Central memory CD8-positive, alpha-beta T cell (primary cell): ENCODE data around the gene ABCC3.

Experiments used
- ATAC-seq: fragments of 150-1000 bp; cut with Tn5 transposase; replicated peaks from 2 replicates; pipeline ENCODE4 v1.10.0; 2022; ENCODE audit warnings: mild to moderate bottlenecking, moderate FRiP score, moderate number of reproducible peaks; ENCODE audit not compliant: poor library complexity, severe bottlenecking; ENCODE audit errors: extremely low read depth
- DNase-seq, 2 donors: peaks; one replicate each; pipeline ENCODE4 v3.0.0; 2021; ENCODE audit warnings: low spot score in 2 of 2
- H3K27ac Mint-ChIP-seq: one replicate; pipeline ENCODE4 v1.8.0; 2022; ENCODE audit warnings: low read depth, mild to moderate bottlenecking, moderate library complexity, mixed read lengths
- H3K27me3 Mint-ChIP-seq: one replicate; pipeline ENCODE4 v1.8.0; 2022; ENCODE audit warnings: mixed read lengths
- H3K36me3 Mint-ChIP-seq: one replicate; pipeline ENCODE4 v1.8.0; 2022; ENCODE audit warnings: mild to moderate bottlenecking, moderate library complexity, mixed read lengths; ENCODE audit not compliant: insufficient read depth
- H3K4me1 Mint-ChIP-seq: one replicate; pipeline ENCODE4 v1.8.0; 2022; ENCODE audit warnings: mixed read lengths
- H3K4me3 Mint-ChIP-seq: one replicate; pipeline ENCODE4 v1.8.0; 2022; ENCODE audit warnings: mild to moderate bottlenecking, moderate library complexity, mixed read lengths
- H3K9me3 Mint-ChIP-seq: one replicate; pipeline ENCODE4 v1.8.0; 2022; ENCODE audit warnings: mixed read lengths

The ABCC3 gene

GRCh38 chr17:50728881-50729765 is 94.4 kb downstream of the ABCC3 start:
- Mint-ChIP-seq H3K4me1 (peaks cover 55% of the 10 kb centered on the region), H3K4me3 (peak overlapping the region; percentile 55), H3K27me3 (no peaks in the 10 kb centered on the region), H3K9me3 (no peaks in the 10 kb centered on the region), H3K27ac (peak overlapping the region; percentile 19), H3K36me3 (peaks cover 16% of the 10 kb centered on the region)
- DNase-seq (no peak), ATAC-seq (no peak)

- Mint-ChIP-seq H3K27me3 (no peaks in the 10 kb centered on the region), H3K36me3 (peaks cover 11% of the 10 kb centered on the region), H3K4me3 (peak overlapping the region; percentile 55), H3K4me1 (peaks cover 62% of the 10 kb centered on the region), H3K27ac (peak overlapping the region; percentile 63), H3K9me3 (no peaks in the 10 kb centered on the region)
- DNase-seq (no peak), ATAC-seq (peak; percentile 62)
Measured at GRCh38 chr17:50731575-50732460, 97.1 kb downstream of the ABCC3 start.

- peak overlapping the region; percentile 28 for H3K4me3 Mint-ChIP-seq
- H3K36me3 Mint-ChIP-seq = peaks cover 37% of the 10 kb centered on the region
- no peaks in the 10 kb centered on the region for H3K9me3 Mint-ChIP-seq
- no peaks in the 10 kb centered on the region for H3K27me3 Mint-ChIP-seq
- no peak overlapping the region for H3K27ac Mint-ChIP-seq
- ATAC-seq = no peak
- DNase-seq = no peak
- H3K4me1 Mint-ChIP-seq = peaks cover 60% of the 10 kb centered on the region
Measured at GRCh38 chr17:50735287-50735686, 100.6 kb downstream of the ABCC3 start.

- Mint-ChIP-seq H3K4me1 (peaks cover 49% of the 10 kb centered on the region), H3K4me3 (no peak overlapping the region), H3K9me3 (no peaks in the 10 kb centered on the region), H3K27me3 (no peaks in the 10 kb centered on the region), H3K27ac (peak overlapping the region; percentile 87), H3K36me3 (peaks cover 51% of the 10 kb centered on the region)
- ATAC-seq (no peak), DNase-seq (no peak)
Measured at GRCh38 chr17:50737118-50737698, 102.5 kb downstream of the ABCC3 start.

GRCh38 chr17:50739098-50739497 is 104.4 kb downstream of the ABCC3 start:
- no peaks in the 10 kb centered on the region for H3K27me3 Mint-ChIP-seq
- no peaks in the 10 kb centered on the region for H3K9me3 Mint-ChIP-seq
- peaks cover 65% of the 10 kb centered on the region for H3K36me3 Mint-ChIP-seq
- H3K4me3 Mint-ChIP-seq = no peak overlapping the region
- DNase-seq = no peak
- peaks cover 42% of the 10 kb centered on the region for H3K4me1 Mint-ChIP-seq
- peak overlapping the region; percentile 87 for H3K27ac Mint-ChIP-seq
- ATAC-seq = no peak
